GM23248 (cell line): Measurements from ENCODE around the gene TMEM270. TPM values are rescaled to one million over a fixed set of nuclear protein-coding genes. Genes with fewer than 3 reads are reported as not detected.

Experiments used
- DNase-seq: peaks from one replicate; pipeline ENCODE4 v3.0.0-alpha.2; 2015
- H2AFZ ChIP-seq: fragments of 200-600 bp; sonication (generic); 2 replicates; pipeline ENCODE4 v1.6.1; 2016; ENCODE audit warnings: antibody characterized with exemption
- H3F3A ChIP-seq: fragments of 200-600 bp; sonication (generic); 2 replicates; pipeline ENCODE4 v1.6.1; 2016; ENCODE audit warnings: mild to moderate bottlenecking, antibody characterized with exemption, mixed run types; ENCODE audit not compliant: insufficient read depth
- H3K27ac ChIP-seq: fragments of 200-600 bp; sonication (generic); 2 replicates; pipeline ENCODE4 v1.5.1; 2016; ENCODE audit warnings: mild to moderate bottlenecking
- H3K27me3 ChIP-seq: fragments of 200-600 bp; sonication (generic); replicated peaks from 2 replicates; pipeline ENCODE4 v1.6.1; 2016; ENCODE audit warnings: mild to moderate bottlenecking; ENCODE audit not compliant: insufficient read depth
- H3K36me3 ChIP-seq: fragments of 200-600 bp; sonication (generic); 2 replicates; pipeline ENCODE4 v1.6.1; 2016; ENCODE audit warnings: low read depth, mild to moderate bottlenecking
- H3K4me1 ChIP-seq: fragments of 200-600 bp; sonication (generic); 2 replicates; pipeline ENCODE4 v1.6.1; 2016; ENCODE audit warnings: mild to moderate bottlenecking; ENCODE audit not compliant: insufficient read depth
- H3K4me2 ChIP-seq: fragments of 200-600 bp; sonication (generic); one replicate; pipeline ENCODE4 v1.6.1; 2016; ENCODE audit warnings: mild to moderate bottlenecking; ENCODE audit not compliant: unreplicated experiment
- H3K4me3 ChIP-seq: fragments of 200-600 bp; sonication (generic); 2 replicates; pipeline ENCODE4 v1.5.1; 2016; ENCODE audit warnings: mild to moderate bottlenecking
- H3K79me2 ChIP-seq: fragments of 200-600 bp; sonication (generic); 2 replicates; pipeline ENCODE4 v1.6.1; 2016; ENCODE audit warnings: mild to moderate bottlenecking; ENCODE audit not compliant: insufficient read depth
- H3K9ac ChIP-seq: fragments of 200-600 bp; sonication (generic); 2 replicates; pipeline ENCODE4 v1.6.1; 2016; ENCODE audit warnings: mild to moderate bottlenecking
- H3K9me2 ChIP-seq: fragments of 200-600 bp; sonication (generic); 2 replicates; pipeline ENCODE4 v1.6.1; 2016; ENCODE audit warnings: mixed run types, mild to moderate bottlenecking, moderate library complexity; ENCODE audit not compliant: insufficient read depth
- H3K9me3 ChIP-seq: fragments of 200-600 bp; sonication (generic); one replicate; pipeline ENCODE4 v1.6.1; 2017; ENCODE audit warnings: low read depth
- H4K20me1 ChIP-seq: fragments of 200-600 bp; sonication (generic); 2 replicates; pipeline ENCODE4 v1.6.0; 2016; ENCODE audit not compliant: insufficient read depth
- EZH2 ChIP-seq: fragments of 200-600 bp; sonication (generic); IDR thresholded peaks from 2 replicates; pipeline ENCODE4 v1.6.1; 2018; ENCODE audit warnings: antibody characterized with exemption, mild to moderate bottlenecking; ENCODE audit not compliant: insufficient read depth, poor library complexity, severe bottlenecking
- EZH2phosphoT487 ChIP-seq: fragments of 200-600 bp; sonication (generic); IDR thresholded peaks from 2 replicates; pipeline ENCODE4 v1.6.1; 2018; ENCODE audit warnings: antibody characterized with exemption, moderate library complexity, mild to moderate bottlenecking, low read depth; ENCODE audit not compliant: insufficient read depth
- WGBS, 2 experiments: methylation state at CpG; one replicate each; pipeline ENCODE4 v1.1.6; 2015 to 2017; ENCODE audit warnings: low lambda C conversion rate in 2 of 2, low coverage in 1 of 2; ENCODE audit errors: missing lambda C conversion rate in 2 of 2; 5-methylcytosine and 5-hydroxymethylcytosine counted together
- in situ Hi-C: fragments of 300-500 bp; cut with MboI; formaldehyde crosslinking; loops from 2 replicates; pipeline ENCODE4 v1.15.0; 2020
- polyA plus RNA-seq: library from polyadenylated mRNA; unstranded; fragments of >200 nt; fragmentation: Nextera tagmentation; extraction: Ambion mirVana; gene quantifications from 2 replicates; pipeline ENCODE4 v1.2.1, GENCODE V29; 2016
- total RNA-seq: library from RNA; depleted of rRNA; stranded (reverse); fragments of >200 nt; shearing (Covaris generic); gene quantifications from 2 replicates; pipeline ENCODE4 v1.2.3, GENCODE V29; 2014

The TMEM270 gene
- total and polyA plus RNA-seq, 2 experiments from 2014 or later, result not detected

DNA sequence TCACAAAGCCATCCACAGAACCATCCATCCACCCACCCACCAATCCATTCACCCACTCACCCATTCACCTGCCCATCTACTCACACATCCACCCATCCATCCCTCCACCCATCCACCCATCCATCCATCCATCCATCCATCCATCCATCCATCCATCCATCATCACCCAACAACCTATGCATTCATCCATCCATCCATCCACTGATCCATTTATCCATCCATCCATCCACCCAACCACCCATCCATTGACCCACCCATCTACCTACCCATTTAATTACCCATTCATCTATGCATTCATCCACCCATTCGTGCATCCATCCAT lies 5.4 kb downstream of the TMEM270 start:
- Histone ChIP-seq H3K4me1 (no peaks in the 10 kb centered on the region), H3F3A (no peaks in the 10 kb centered on the region), H3K9me3 (no peaks in the 10 kb centered on the region), H3K36me3 (no peaks in the 10 kb centered on the region), H3K27ac (no peak overlapping the region), H3K4me2 (no peak overlapping the region), H4K20me1 (no peaks in the 10 kb centered on the region), H2AFZ (no peak overlapping the region), H3K9me2 (no peaks in the 10 kb centered on the region), H3K79me2 (no peaks in the 10 kb centered on the region), H3K4me3 (no peak overlapping the region), H3K27me3 (no peaks in the 10 kb centered on the region), H3K9ac (no peak overlapping the region)
- in situ Hi-C loops, result loop anchor here (25.0 kb wide), 2 partner anchors 254 to 521 kb away; partner anchors contain the start of gene MLXIPL
- no peak for DNase-seq
- 95 to 100% methylated on average over 1 of the region's 1 CpG for WGBS, 2 experiments
- TF ChIP-seq EZH2 (no peak), EZH2phosphoT487 (no peak)

DNA sequence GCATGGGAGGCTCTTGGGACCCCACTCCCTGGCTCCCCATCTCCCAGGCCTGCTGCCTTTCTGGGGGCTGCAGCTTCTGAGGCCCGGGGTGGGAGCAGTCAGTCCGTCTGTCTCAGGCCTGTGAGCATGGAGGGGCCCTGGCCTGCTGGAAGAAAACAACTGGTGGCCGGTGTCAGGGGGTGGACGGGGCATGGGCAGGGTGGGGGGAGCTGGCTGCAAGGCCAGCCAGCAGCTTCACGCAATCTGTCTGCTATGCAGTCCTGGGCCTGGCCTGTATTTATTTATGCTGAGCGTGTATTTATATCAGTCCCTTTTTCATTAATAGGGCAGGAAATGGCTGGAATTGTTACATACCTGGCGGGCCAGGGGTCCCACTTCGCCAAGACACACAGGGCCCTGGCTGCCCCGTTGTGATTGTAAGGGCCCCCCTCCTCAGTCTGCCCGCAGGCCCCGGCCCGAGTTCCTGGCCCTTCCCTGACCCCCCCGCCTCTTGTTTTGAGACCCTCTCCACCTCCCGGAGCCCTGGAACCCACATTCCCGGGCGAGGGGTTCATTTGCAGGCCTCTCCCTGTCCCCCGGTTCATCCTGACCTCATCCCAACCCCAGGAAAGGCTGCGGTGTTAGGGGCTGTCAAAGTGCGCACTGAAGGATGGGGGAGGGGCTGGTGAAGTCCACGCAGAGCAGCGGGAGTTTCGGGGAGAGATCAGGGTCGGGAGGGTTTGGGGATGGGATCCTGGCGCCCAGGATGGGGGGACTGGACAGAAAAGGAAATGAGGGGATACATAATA lies 8.2 kb downstream of the TMEM270 start:
- WGBS, 2 experiments, result 40 to 47% methylated on average over 15 to 23 of the region's 24 CpGs
- no peak for TF ChIP-seq EZH2phosphoT487
- TF ChIP-seq EZH2, result no peak
- in situ Hi-C loops, result loop anchor here (25.0 kb wide), 2 partner anchors 257 to 518 kb away; partner anchors contain the start of gene MLXIPL
- H3K79me2 ChIP-seq, result no peaks in the 10 kb centered on the region
- H3F3A ChIP-seq, result 0 out of 2 replicates have a peak, but pooled peaks cover 4% of the 10 kb centered on the region
- H3K27me3 ChIP-seq, result no peaks in the 10 kb centered on the region
- H3K4me2 ChIP-seq, result no peak overlapping the region
- DNase-seq, result no peak
- H3K27ac ChIP-seq, result no peak overlapping the region
- H3K36me3 ChIP-seq, result no peaks in the 10 kb centered on the region
- H3K9me2 ChIP-seq, result no peaks in the 10 kb centered on the region
- H3K4me1 ChIP-seq, result no peaks in the 10 kb centered on the region
- no peak overlapping the region for H3K4me3 ChIP-seq
- H4K20me1 ChIP-seq, result no peaks in the 10 kb centered on the region
- H3K9ac ChIP-seq, result no peak overlapping the region
- H3K9me3 ChIP-seq, result no peaks in the 10 kb centered on the region
- H2AFZ ChIP-seq, result no peak overlapping the region

DNA sequence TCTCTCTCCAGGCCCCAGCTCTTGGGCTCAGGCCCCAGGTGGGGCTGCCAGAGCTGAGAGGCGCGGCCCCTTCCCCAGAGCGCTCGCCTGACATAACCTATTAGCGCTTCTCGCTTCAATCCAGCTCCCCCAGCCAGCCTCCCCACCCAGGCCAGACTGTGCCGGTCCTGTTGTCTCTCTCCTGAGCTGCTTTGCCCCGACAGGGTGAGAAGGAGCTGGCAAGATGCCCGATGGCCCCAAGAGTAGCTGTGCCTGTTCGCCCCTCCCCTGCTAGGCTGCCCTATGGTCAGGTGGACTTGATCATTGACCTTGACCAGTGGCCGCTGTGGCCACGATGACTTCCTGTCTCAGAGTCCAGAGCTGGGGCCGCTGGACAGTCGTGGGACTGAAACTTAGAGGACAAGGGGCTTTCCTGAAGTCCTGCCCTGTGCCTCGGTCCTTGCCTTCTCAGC lies 9.1 kb downstream of the TMEM270 start:
- H3K4me1 ChIP-seq, result no peaks in the 10 kb centered on the region
- no peaks in the 10 kb centered on the region for H3K79me2 ChIP-seq
- in situ Hi-C loops, result loop anchor here (10.0 to 25.0 kb wide), 3 partner anchors 155 to 517 kb away; partner anchors contain the start of genes ELN and MLXIPL
- H4K20me1 ChIP-seq, result no peaks in the 10 kb centered on the region
- H3K9me2 ChIP-seq, result no peaks in the 10 kb centered on the region
- TF ChIP-seq EZH2, result no peak
- no peak for TF ChIP-seq EZH2phosphoT487
- H3K4me3 ChIP-seq, result no peak overlapping the region
- H3F3A ChIP-seq, result 0 out of 2 replicates have a peak, but pooled peaks cover 4% of the 10 kb centered on the region
- H3K27me3 ChIP-seq, result no peaks in the 10 kb centered on the region
- no peak overlapping the region for H3K27ac ChIP-seq
- no peak for DNase-seq
- H3K4me2 ChIP-seq, result no peak overlapping the region
- WGBS, 2 experiments, result 51 to 52% methylated on average over 15 of the region's 15 CpGs
- H3K9me3 ChIP-seq, result no peaks in the 10 kb centered on the region
- H3K36me3 ChIP-seq, result no peaks in the 10 kb centered on the region
- H3K9ac ChIP-seq, result no peak overlapping the region
- H2AFZ ChIP-seq, result no peak overlapping the region

DNA sequence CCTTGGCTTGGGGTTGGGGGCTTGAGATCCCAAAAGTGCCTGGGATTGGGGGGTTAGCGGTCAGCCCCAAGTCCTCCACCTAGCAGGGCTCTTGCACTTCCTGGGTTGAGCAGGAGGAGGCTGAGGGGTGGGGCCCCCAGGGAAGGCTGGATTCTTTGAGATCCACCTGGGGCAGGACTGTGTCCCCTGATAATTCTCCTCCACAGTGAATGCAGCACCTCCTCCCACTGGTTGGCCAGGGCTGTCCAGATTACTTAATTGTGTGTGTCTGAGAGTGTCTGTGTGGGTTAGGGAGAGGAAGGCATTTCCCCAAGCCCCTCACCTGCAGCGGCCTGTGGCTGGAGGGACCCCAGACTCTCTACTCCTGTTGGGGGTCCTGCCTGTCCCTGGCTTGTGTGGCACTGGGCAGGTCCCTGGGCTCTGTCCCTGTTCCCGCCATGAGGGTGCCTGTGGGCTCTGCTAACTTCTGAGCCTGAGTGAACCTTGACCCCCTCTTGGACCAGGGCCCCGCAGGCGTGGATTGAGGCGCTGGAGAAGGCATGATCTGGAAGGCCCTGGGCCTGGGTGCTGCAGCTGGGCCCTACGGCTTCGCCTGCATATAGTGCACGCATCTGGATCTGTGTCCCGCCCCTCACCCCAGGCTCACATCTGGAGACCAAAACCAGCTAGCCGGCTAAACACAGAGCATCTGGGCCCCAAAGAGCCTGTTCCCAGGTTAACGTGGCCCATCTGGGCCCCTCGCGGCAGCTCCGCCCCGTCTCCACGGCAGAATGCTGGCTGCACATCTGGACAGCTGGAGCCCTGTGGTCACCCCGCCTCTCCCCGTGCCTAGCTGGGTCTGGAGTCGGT lies 10.4 kb downstream of the TMEM270 start:
- H3F3A ChIP-seq, result 0 out of 2 replicates have a peak, but pooled peaks cover 4% of the 10 kb centered on the region
- in situ Hi-C loops, result loop anchor here (10.0 to 25.0 kb wide), 3 partner anchors 153 to 516 kb away; partner anchors contain the start of genes ELN and MLXIPL
- H3K27me3 ChIP-seq, result no peaks in the 10 kb centered on the region
- H3K27ac ChIP-seq, result no peak overlapping the region
- no peak overlapping the region for H3K4me3 ChIP-seq
- no peaks in the 10 kb centered on the region for H3K9me3 ChIP-seq
- H3K4me2 ChIP-seq, result no peak overlapping the region
- H3K4me1 ChIP-seq, result no peaks in the 10 kb centered on the region
- no peaks in the 10 kb centered on the region for H3K79me2 ChIP-seq
- no peaks in the 10 kb centered on the region for H3K36me3 ChIP-seq
- H2AFZ ChIP-seq, result no peak overlapping the region
- no peaks in the 10 kb centered on the region for H3K9me2 ChIP-seq
- H4K20me1 ChIP-seq, result no peaks in the 10 kb centered on the region
- H3K9ac ChIP-seq, result no peak overlapping the region
- TF ChIP-seq EZH2 (no peak), EZH2phosphoT487 (no peak)
- DNase-seq, result no peak
- 53 to 56% methylated on average over 20 of the region's 20 CpGs for WGBS, 2 experiments
